Neural progenitor cell (in vitro differentiated cells): Measurements from ENCODE around the gene GLI2.

Source experiments
- EZH2 ChIP-seq: fragments of 200-600 bp; sonication (generic); IDR thresholded peaks from 2 replicates; pipeline ENCODE4 v1.6.1; 2017; ENCODE audit warnings: antibody characterized with exemption, mild to moderate bottlenecking, moderate library complexity
- TF ChIP-seq, protein P1 (sequence below): fragments of 200-600 bp; sonication (generic); IDR thresholded peaks from 2 replicates; pipeline ENCODE4 v1.5.1; 2017; ENCODE audit warnings: antibody characterized with exemption, mild to moderate bottlenecking

DNA sequence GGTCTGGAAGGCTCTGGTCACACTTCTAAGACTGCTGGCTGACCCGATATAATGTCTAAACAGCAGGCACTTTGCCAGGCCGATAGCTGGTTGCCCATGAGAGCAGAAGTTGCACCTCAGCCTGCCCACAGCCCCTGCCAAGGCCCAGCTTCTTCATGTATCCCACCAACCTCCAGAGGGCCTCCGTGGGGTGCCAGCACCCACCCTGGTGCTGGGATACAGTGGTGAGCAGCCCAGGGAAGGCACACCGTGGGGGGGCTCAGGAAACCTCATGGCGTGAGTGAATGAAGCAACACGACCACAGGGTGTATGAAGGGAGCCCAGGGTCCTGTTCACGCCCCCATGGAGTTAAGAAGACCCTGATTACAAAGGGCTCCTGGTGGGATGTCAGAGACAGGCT is 16.2 kb upstream of the GLI2 start:
- TF ChIP-seq, protein P1, sequence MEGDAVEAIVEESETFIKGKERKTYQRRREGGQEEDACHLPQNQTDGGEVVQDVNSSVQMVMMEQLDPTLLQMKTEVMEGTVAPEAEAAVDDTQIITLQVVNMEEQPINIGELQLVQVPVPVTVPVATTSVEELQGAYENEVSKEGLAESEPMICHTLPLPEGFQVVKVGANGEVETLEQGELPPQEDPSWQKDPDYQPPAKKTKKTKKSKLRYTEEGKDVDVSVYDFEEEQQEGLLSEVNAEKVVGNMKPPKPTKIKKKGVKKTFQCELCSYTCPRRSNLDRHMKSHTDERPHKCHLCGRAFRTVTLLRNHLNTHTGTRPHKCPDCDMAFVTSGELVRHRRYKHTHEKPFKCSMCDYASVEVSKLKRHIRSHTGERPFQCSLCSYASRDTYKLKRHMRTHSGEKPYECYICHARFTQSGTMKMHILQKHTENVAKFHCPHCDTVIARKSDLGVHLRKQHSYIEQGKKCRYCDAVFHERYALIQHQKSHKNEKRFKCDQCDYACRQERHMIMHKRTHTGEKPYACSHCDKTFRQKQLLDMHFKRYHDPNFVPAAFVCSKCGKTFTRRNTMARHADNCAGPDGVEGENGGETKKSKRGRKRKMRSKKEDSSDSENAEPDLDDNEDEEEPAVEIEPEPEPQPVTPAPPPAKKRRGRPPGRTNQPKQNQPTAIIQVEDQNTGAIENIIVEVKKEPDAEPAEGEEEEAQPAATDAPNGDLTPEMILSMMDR = no peak
- no peak for TF ChIP-seq EZH2
